Panc1 (cell line): ENCODE measurements around the gene COA5. TPM values are rescaled to one million over a fixed set of nuclear protein-coding genes. Genes with fewer than 3 reads are reported as not detected.

Experiments
- ATAC-seq: fragments of 200-7000 bp; cut with Tn5 transposase; 2 replicates; pipeline ENCODE4 v1.9.1; 2020; ENCODE audit warnings: mild to moderate bottlenecking, moderate library complexity
- BruUV-seq: library from RNA; stranded (reverse); fragments of 400-500 nt; replicated peaks from 2 replicates; lab custom pipeline; 2021; lab: Mats Ljungman, UMichigan
- CTCF ChIA-PET: fragments of 300-600 bp; sonication (Branson Sonifier 250); formaldehyde crosslinking; loops from one replicate; lab custom pipeline; 2022; ENCODE audit warnings: antibody characterized with exemption; lab: Charles Lee
- POLR2A ChIA-PET: fragments of 300-600 bp; sonication (Branson Sonifier 250); formaldehyde crosslinking; loops from one replicate; lab custom pipeline; 2022; ENCODE audit warnings: antibody characterized with exemption; lab: Charles Lee
- DNase-seq: peaks from one replicate; pipeline ENCODE4 v3.0.0-alpha.2; 2010; ENCODE audit warnings: low read depth, low spot score
- H3K27ac ChIP-seq: 2 replicates; pipeline ENCODE4 v1.5.1; 2011; ENCODE audit warnings: mild to moderate bottlenecking, low read length, inconsistent platforms
- H3K27me3 ChIP-seq: fragments of 200-500 bp; sonication (Bioruptor generic); 2 replicates; pipeline ENCODE4 v1.6.0; 2014; ENCODE audit warnings: low read length, inconsistent platforms; ENCODE audit not compliant: control insufficient read depth, insufficient read depth
- H3K36me3 ChIP-seq: fragments of 200-500 bp; sonication (Bioruptor generic); 2 replicates; pipeline ENCODE4 v1.5.1; 2014; ENCODE audit warnings: inconsistent platforms, mild to moderate bottlenecking, low read length, moderate library complexity; ENCODE audit not compliant: control insufficient read depth, insufficient read depth
- H3K4me1 ChIP-seq: 2 replicates; pipeline ENCODE4 v1.5.1; 2011; ENCODE audit warnings: inconsistent platforms, mild to moderate bottlenecking, low read length, moderate library complexity; ENCODE audit not compliant: control insufficient read depth, insufficient read depth
- H3K4me3 ChIP-seq, 2 experiments: 2 replicates each; pipeline ENCODE4 v1.5.1; 2011 to 2012; ENCODE audit warnings: low read depth in 2 of 2, low read length in 2 of 2, mild to moderate bottlenecking in 2 of 2, inconsistent platforms in 1 of 2, moderate library complexity in 1 of 2
- H3K9me3 ChIP-seq: fragments of 200-500 bp; sonication (Bioruptor generic); 2 replicates; pipeline ENCODE4 v1.5.1; 2014; ENCODE audit warnings: low read depth, mild to moderate bottlenecking, inconsistent platforms, low read length, moderate library complexity; ENCODE audit not compliant: control insufficient read depth, insufficient read depth
- POLR2AphosphoS5 ChIP-seq: IDR thresholded peaks from 2 replicates; pipeline ENCODE4 v1.6.1; 2012; ENCODE audit warnings: mild to moderate bottlenecking, low read depth, low read length, moderate library complexity
- SIN3A ChIP-seq: IDR thresholded peaks from 2 replicates; pipeline ENCODE4 v1.6.1; 2012; ENCODE audit warnings: low read depth, mild to moderate bottlenecking, low read length, moderate library complexity, borderline replicate concordance; ENCODE audit not compliant: insufficient read depth
- TCF7L2 ChIP-seq: IDR thresholded peaks from 2 replicates; pipeline ENCODE4 v1.6.1; 2011; ENCODE audit warnings: mild to moderate bottlenecking, low read depth, low read length, inconsistent platforms
- in situ Hi-C: cut with HindIII; loops from 2 replicates; pipeline ENCODE4 v1.10.0; 2016; ENCODE audit warnings: low sequenced_read_pairs, low pct_unique_long_range_greater_than_20kb
- intact Hi-C: fragments of 100-400 bp; cut with micrococcal nuclease; formaldehyde crosslinking; loops from one replicate; pipeline ENCODE4 v1.10.0; 2022; ENCODE audit not compliant: unreplicated experiment
- total RNA-seq: library from RNA; stranded (reverse); gene quantifications from one replicate; pipeline ENCODE4 v1.2.1, GENCODE V29; 2021; ENCODE audit not compliant: unreplicated experiment
- TF ChIP-seq, protein P1 (sequence below), 2 experiments: IDR thresholded peaks; 2 replicates each; pipeline ENCODE4 v1.6.1; 2011 to 2012; ENCODE audit warnings: low read depth in 2 of 2, control low read depth in 1 of 2, low read length in 1 of 2, mild to moderate bottlenecking in 1 of 2, moderate library complexity in 1 of 2; ENCODE audit not compliant: insufficient read depth in 1 of 2
- TF ChIP-seq, protein P2 (sequence below): fragments of 450-650 bp; IDR thresholded peaks from 2 replicates; pipeline ENCODE4 v1.5.1; 2017; ENCODE audit warnings: mild to moderate bottlenecking

The COA5 gene
- total RNA-seq, 1 experiment from 2014 or later, result 20.6 TPM

DNA sequence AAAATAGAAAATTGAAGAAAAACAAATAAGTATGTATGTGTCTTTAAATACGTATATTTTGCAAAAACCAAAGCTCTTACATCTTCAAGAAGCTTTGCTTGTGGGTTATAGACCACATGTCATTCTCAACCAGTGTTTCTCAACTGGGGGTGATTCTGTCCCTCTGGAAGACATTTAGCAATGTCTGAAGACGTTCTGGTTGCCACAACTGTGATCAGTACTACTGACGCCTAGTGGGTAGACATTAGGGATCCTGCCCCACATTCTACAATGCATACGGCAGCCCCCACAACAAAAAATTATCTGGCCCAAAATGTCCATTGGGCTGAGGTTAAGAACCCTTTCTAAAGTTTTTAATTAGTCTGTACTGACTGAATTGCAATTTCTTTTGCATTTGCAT lies 48.5 kb upstream of the COA5 start:
- TF ChIP-seq, protein P1, sequence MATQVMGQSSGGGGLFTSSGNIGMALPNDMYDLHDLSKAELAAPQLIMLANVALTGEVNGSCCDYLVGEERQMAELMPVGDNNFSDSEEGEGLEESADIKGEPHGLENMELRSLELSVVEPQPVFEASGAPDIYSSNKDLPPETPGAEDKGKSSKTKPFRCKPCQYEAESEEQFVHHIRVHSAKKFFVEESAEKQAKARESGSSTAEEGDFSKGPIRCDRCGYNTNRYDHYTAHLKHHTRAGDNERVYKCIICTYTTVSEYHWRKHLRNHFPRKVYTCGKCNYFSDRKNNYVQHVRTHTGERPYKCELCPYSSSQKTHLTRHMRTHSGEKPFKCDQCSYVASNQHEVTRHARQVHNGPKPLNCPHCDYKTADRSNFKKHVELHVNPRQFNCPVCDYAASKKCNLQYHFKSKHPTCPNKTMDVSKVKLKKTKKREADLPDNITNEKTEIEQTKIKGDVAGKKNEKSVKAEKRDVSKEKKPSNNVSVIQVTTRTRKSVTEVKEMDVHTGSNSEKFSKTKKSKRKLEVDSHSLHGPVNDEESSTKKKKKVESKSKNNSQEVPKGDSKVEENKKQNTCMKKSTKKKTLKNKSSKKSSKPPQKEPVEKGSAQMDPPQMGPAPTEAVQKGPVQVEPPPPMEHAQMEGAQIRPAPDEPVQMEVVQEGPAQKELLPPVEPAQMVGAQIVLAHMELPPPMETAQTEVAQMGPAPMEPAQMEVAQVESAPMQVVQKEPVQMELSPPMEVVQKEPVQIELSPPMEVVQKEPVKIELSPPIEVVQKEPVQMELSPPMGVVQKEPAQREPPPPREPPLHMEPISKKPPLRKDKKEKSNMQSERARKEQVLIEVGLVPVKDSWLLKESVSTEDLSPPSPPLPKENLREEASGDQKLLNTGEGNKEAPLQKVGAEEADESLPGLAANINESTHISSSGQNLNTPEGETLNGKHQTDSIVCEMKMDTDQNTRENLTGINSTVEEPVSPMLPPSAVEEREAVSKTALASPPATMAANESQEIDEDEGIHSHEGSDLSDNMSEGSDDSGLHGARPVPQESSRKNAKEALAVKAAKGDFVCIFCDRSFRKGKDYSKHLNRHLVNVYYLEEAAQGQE (IDR thresholded peaks at IDR 0.05; ENCODE audit: insufficient read depth in 1 of 2, low read depth in 2 of 2, low read length in 1 of 2), result no peak
- TF ChIP-seq TCF7L2 (no peak), SIN3A (no peak), POLR2AphosphoS5 (no peak)
- TF ChIP-seq, protein P2, sequence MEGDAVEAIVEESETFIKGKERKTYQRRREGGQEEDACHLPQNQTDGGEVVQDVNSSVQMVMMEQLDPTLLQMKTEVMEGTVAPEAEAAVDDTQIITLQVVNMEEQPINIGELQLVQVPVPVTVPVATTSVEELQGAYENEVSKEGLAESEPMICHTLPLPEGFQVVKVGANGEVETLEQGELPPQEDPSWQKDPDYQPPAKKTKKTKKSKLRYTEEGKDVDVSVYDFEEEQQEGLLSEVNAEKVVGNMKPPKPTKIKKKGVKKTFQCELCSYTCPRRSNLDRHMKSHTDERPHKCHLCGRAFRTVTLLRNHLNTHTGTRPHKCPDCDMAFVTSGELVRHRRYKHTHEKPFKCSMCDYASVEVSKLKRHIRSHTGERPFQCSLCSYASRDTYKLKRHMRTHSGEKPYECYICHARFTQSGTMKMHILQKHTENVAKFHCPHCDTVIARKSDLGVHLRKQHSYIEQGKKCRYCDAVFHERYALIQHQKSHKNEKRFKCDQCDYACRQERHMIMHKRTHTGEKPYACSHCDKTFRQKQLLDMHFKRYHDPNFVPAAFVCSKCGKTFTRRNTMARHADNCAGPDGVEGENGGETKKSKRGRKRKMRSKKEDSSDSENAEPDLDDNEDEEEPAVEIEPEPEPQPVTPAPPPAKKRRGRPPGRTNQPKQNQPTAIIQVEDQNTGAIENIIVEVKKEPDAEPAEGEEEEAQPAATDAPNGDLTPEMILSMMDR, result no peak
- H3K9me3 ChIP-seq, result peaks cover 5% of the 10 kb centered on the region; the same call in 1 of the 2 replicates
- ATAC-seq (no peak), DNase-seq (no peak)
- intact Hi-C loops, result no loop called here
- in situ Hi-C loops, result no loop called here
- no peaks in the 10 kb centered on the region for H3K36me3 ChIP-seq
- H3K4me3 ChIP-seq, result no peak overlapping the region
- POLR2A ChIA-PET, result no interaction called here
- no peaks in the 10 kb centered on the region; the same call in 1 of the 2 replicates for H3K27me3 ChIP-seq
- BruUV-seq, result no TSS peak
- H3K27ac ChIP-seq, result no peak overlapping the region
- H3K4me1 ChIP-seq, result no peaks in the 10 kb centered on the region
- CTCF ChIA-PET, result interaction anchor here (0.7 kb wide), 1 partner anchor 198 kb away, joined by 4 read pairs; no protein-coding TSS in a partner anchor

DNA sequence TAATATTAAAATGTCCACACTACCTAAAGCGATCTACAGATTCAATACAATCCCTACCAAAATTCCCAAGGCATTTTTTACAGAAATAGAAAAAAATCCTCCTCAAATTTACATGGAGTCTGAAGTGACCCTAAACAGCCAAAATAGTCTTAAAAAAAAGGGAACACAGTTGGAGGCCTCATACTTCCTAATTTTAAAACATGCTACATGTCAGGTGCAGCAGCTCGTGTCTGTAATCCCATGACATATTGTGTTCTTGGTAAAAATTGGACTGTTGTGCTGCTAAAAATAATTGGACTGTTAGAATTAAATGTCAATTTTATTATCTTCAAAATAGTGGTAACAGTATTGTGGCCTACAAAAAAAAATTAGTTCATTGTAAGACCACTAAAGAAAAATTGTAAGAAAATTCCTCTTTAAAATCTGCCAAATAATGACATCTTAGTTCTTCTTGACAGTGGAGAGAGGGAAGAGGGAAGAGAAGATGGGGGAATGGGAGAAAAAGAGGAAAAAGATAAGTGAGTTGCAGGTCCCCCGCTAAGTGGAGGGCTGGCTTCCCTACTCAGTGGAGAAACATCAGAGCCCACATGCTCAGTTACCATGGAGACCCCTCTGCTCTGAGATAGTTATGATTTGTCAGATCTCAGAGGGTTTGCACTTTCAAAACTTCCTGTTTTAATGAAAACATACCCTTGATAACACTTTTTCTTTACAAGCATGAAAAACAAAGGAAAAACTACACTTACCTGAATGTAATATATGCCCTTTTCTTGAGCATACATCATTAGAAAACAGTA lies 46.6 kb upstream of the COA5 start:
- Histone ChIP-seq H3K27ac (no peak overlapping the region), H3K36me3 (no peaks in the 10 kb centered on the region), H3K9me3 (no peaks in the 10 kb centered on the region), H3K27me3 (no peaks in the 10 kb centered on the region; the same call in 1 of the 2 replicates), H3K4me3 (no peak overlapping the region), H3K4me1 (no peaks in the 10 kb centered on the region)
- in situ Hi-C loops, result no loop called here
- intact Hi-C loops, result no loop called here
- no peak for DNase-seq
- ChIA-PET POLR2A (no interaction called here), CTCF (no interaction called here)
- BruUV-seq, result no TSS peak
- TF ChIP-seq SIN3A (no peak), TCF7L2 (no peak), POLR2AphosphoS5 (no peak)
- TF ChIP-seq, protein P2, result no peak
- TF ChIP-seq, protein P1 (IDR thresholded peaks at IDR 0.05; ENCODE audit: insufficient read depth in 1 of 2, low read depth in 2 of 2, low read length in 1 of 2), result no peak
- no peak for ATAC-seq
